ENCODE results near the gene LYZL2. TPM values are rescaled to one million over a fixed set of nuclear protein-coding genes. Genes with fewer than 3 reads are reported as not detected.

The LYZL2 gene
- total RNA-seq, 1 donor from 2014 or later: not detected

Other genes starting within 250 kb of the LYZL2 start
- 4.9 TPM for gene MAP3K8, start 195.6 kb downstream of the LYZL2 start, total RNA-seq